ENCODE data around the gene ATP1B3. TPM values are rescaled to one million over a fixed set of nuclear protein-coding genes. Genes with fewer than 3 reads are reported as not detected.

ATP1B3 gene
- polyA plus RNA-seq, 1 donor from 2014 or later: 131 TPM

GRCh38 chr3:141949972-141950371 is 73.5 kb downstream of the ATP1B3 start:
- no peaks in the 10 kb centered on the region for H3K9me2 ChIP-seq (ENCODE audit: insufficient read depth, low read length)
- no peaks in the 10 kb centered on the region for H3F3A ChIP-seq (ENCODE audit: insufficient read depth, low read length, poor library complexity, severe bottlenecking)
- H4K20me1 ChIP-seq (ENCODE audit: insufficient read depth): no peaks in the 10 kb centered on the region
- no peak overlapping the region for H3K27ac ChIP-seq (ENCODE audit: low read length)
- no peaks in the 10 kb centered on the region for H3K27me3 ChIP-seq (ENCODE audit: insufficient read depth, low read depth, low read length)
- no peak overlapping the region for H3K4me3 ChIP-seq (ENCODE audit: low read length)
- H2AFZ ChIP-seq (ENCODE audit: low read depth, low read length): no peak overlapping the region
- H3K4me2 ChIP-seq (ENCODE audit: low read length): no peak overlapping the region
- no peaks in the 10 kb centered on the region for H3K79me2 ChIP-seq (replicated peaks; ENCODE audit: insufficient read depth, low read length)
- H3K9me3 ChIP-seq (ENCODE audit: low read length): no peaks in the 10 kb centered on the region
- H3K9ac ChIP-seq (ENCODE audit: low read length): no peak overlapping the region
- TF ChIP-seq POLR2AphosphoS5 (IDR thresholded peaks at IDR 0.05): no peak
- no peaks in the 10 kb centered on the region for H3K36me3 ChIP-seq (ENCODE audit: insufficient read depth, low read length)

GRCh38 chr3:141950572-141951493 is 74.4 kb downstream of the ATP1B3 start:
- Histone ChIP-seq H2AFZ (ENCODE audit: low read depth, low read length) (no peak overlapping the region), H3K27me3 (ENCODE audit: insufficient read depth, low read depth, low read length) (no peaks in the 10 kb centered on the region), H4K20me1 (ENCODE audit: insufficient read depth) (no peaks in the 10 kb centered on the region), H3K27ac (ENCODE audit: low read length) (no peak overlapping the region), H3K9me2 (ENCODE audit: insufficient read depth, low read length) (no peaks in the 10 kb centered on the region), H3K4me2 (ENCODE audit: low read length) (no peak overlapping the region), H3F3A (ENCODE audit: insufficient read depth, low read length, poor library complexity, severe bottlenecking) (no peaks in the 10 kb centered on the region), H3K4me3 (ENCODE audit: low read length) (no peak overlapping the region), H3K9me3 (ENCODE audit: low read length) (no peaks in the 10 kb centered on the region), H3K79me2 (replicated peaks; ENCODE audit: insufficient read depth, low read length) (no peaks in the 10 kb centered on the region), H3K9ac (ENCODE audit: low read length) (no peak overlapping the region), H3K36me3 (ENCODE audit: insufficient read depth, low read length) (no peaks in the 10 kb centered on the region)
- TF ChIP-seq RAD21 (conservative IDR thresholded peaks at IDR 0.05) (no peak), SMC3 (conservative IDR thresholded peaks at IDR 0.05; ENCODE audit: poor library complexity) (no peak), TAF1 (IDR thresholded peaks at IDR 0.05; ENCODE audit: low read depth) (no peak), POLR2AphosphoS5 (IDR thresholded peaks at IDR 0.05) (no peak), EZH2 (IDR thresholded peaks at IDR 0.05; ENCODE audit: borderline replicate concordance, insufficient read depth, low read length, poor library complexity, severe bottlenecking) (no peak), CTCF (IDR thresholded peaks at IDR 0.05; ENCODE audit: poor library complexity, severe bottlenecking) (no peak), EP300 (conservative IDR thresholded peaks at IDR 0.05; ENCODE audit: poor library complexity, severe bottlenecking) (no peak), REST (IDR thresholded peaks at IDR 0.05; ENCODE audit: borderline replicate concordance) (no peak), MXI1 (conservative IDR thresholded peaks at IDR 0.05; ENCODE audit: poor library complexity, severe bottlenecking) (no peak)

Data from neural cell (in vitro differentiated cells).